ENCODE data around the gene MCM5. TPM values are rescaled to one million over a fixed set of nuclear protein-coding genes. Genes with fewer than 3 reads are reported as not detected.

MCM5 gene
- total and polyA plus RNA-seq, 2 experiments from 2014 or later = 288 to 325 TPM

GRCh38 chr22:35450824-35451569 lies 51.1 kb downstream of the MCM5 start:
- ATAC-seq = no peak
- Histone ChIP-seq H3K4me1 (ENCODE audit: insufficient read depth) (peaks cover 11% of the 10 kb centered on the region; the same call in 1 of the 2 replicates), H2AFZ (no peak overlapping the region), H3K27ac (ENCODE audit: low read depth) (no peak overlapping the region), H3K27me3 (ENCODE audit: insufficient read depth) (no peaks in the 10 kb centered on the region), H3K4me2 (no peak overlapping the region), H3K4me3 (no peak overlapping the region), H3K79me2 (replicated peaks; ENCODE audit: insufficient read depth) (no peaks in the 10 kb centered on the region), H3F3A (replicated peaks; ENCODE audit: low read depth) (no peaks in the 10 kb centered on the region), H3K9me2 (ENCODE audit: insufficient read depth) (no peaks in the 10 kb centered on the region), H4K20me1 (replicated peaks; ENCODE audit: insufficient read depth) (no peaks in the 10 kb centered on the region), H3K36me3 (ENCODE audit: insufficient read depth) (no peaks in the 10 kb centered on the region)
- Mint-ChIP-seq H3K4me1 (peaks cover 9% of the 10 kb centered on the region), H3K9me3 (no peaks in the 10 kb centered on the region), H3K36me3 (ENCODE audit: low read depth) (no peaks in the 10 kb centered on the region), H3K4me3 (no peak overlapping the region), H3K27ac (no peak overlapping the region), H3K27me3 (ENCODE audit: insufficient read depth, low read depth, poor library complexity) (peaks cover 8% of the 10 kb centered on the region)
- no peak for DNase-seq (ENCODE audit: low spot score)
- TF ChIP-seq POLR2AphosphoS5 (IDR thresholded peaks at IDR 0.05; ENCODE audit: low read depth) (no peak), EZH2phosphoT487 (IDR thresholded peaks at IDR 0.05; ENCODE audit: unreplicated experiment) (no peak), ZNF114 (CRISPR knock-in tag; IDR thresholded peaks at IDR 0.05) (no peak), CTCF (conservative IDR thresholded peaks at IDR 0.05; ENCODE audit: low read depth in 2 of 2) (no peak), ETS1 (IDR thresholded peaks at IDR 0.05) (no peak), ZNF462 (CRISPR knock-in tag; IDR thresholded peaks at IDR 0.05) (no peak), NANOG (IDR thresholded peaks at IDR 0.05; ENCODE audit: borderline replicate concordance) (no peak), ZNF331 (CRISPR knock-in tag; IDR thresholded peaks at IDR 0.05; ENCODE audit: low read depth) (no peak), STAT1 (IDR thresholded peaks at IDR 0.05; ENCODE audit: unreplicated experiment) (no peak)

Data from GM23338 (cell line).